T1000 (cell line): Measurements from ENCODE around the gene MED26.
"Not testable (repeated sequence)": the region's sequence is repeated elsewhere in the genome, so short reads cannot be mapped to it uniquely, and the experiment has no call there.

Source experiments
- DNase-seq: peaks from one replicate; lab custom pipeline; 2025; ENCODE audit warnings: mixed read lengths; lab: John Stamatoyannopoulos, UW

MED26 gene

GRCh38 chr19:16628183-16628983 lies at the start of gene MED26:
Gene MED26 (minus strand): TSS chr19:16628204. CDS start chr19:16627943, 261 bp downstream.
- peak; percentile 88 for DNase-seq

- no peak for DNase-seq
Observed at GRCh38 chr19:16677055-16677454, 49.1 kb upstream of the MED26 start.

- no peak for DNase-seq
Observed at GRCh38 chr19:16676101-16676798, 48.2 kb upstream of the MED26 start.

- not testable (repeated sequence) for DNase-seq
Observed at GRCh38 chr19:16673839-16674238, 45.8 kb upstream of the MED26 start.

- no peak for DNase-seq
Observed at GRCh38 chr19:16673231-16673630, 45.2 kb upstream of the MED26 start.

GRCh38 chr19:16671652-16672274 lies 43.8 kb upstream of the MED26 start:
- DNase-seq = no peak

GRCh38 chr19:16670291-16670690 lies 42.3 kb upstream of the MED26 start:
- no peak for DNase-seq

GRCh38 chr19:16668702-16669101 lies 40.7 kb upstream of the MED26 start:
- not testable (repeated sequence) for DNase-seq

- no peak for DNase-seq
Observed at GRCh38 chr19:16668176-16668575, 40.2 kb upstream of the MED26 start.

- no peak for DNase-seq
Observed at GRCh38 chr19:16661480-16662034, 33.6 kb upstream of the MED26 start.

GRCh38 chr19:16660763-16661479 lies 32.9 kb upstream of the MED26 start, which contains the start of gene TMEM38A:
Gene TMEM38A (plus strand): TSS chr19:16661139. CDS start chr19:16661218, 79 bp downstream.
- DNase-seq = no peak

GRCh38 chr19:16659832-16660708 lies 32.1 kb upstream of the MED26 start, which contains the start of gene SMIM7:
Gene SMIM7 (minus strand): TSS chr19:16660144. CDS start chr19:16660110, 34 bp downstream.
- peak; percentile 98 for DNase-seq

- DNase-seq = no peak
Observed at GRCh38 chr19:16659464-16659831, 31.4 kb upstream of the MED26 start.

- DNase-seq = no peak
Observed at GRCh38 chr19:16657384-16657783, 29.4 kb upstream of the MED26 start.

- no peak for DNase-seq
Observed at GRCh38 chr19:16655727-16656126, 27.7 kb upstream of the MED26 start.

GRCh38 chr19:16654627-16655026 lies 26.6 kb upstream of the MED26 start:
- no peak for DNase-seq

GRCh38 chr19:16654140-16654539 lies 26.1 kb upstream of the MED26 start:
- DNase-seq = no peak

GRCh38 chr19:16652854-16653253 lies 24.9 kb upstream of the MED26 start:
- DNase-seq = no peak

GRCh38 chr19:16651421-16652188 lies 23.6 kb upstream of the MED26 start:
- DNase-seq = not testable (repeated sequence)

GRCh38 chr19:16650821-16651220 lies 22.8 kb upstream of the MED26 start:
- DNase-seq = no peak
